SK-N-MC (cell line): ENCODE results near the gene DDAH1.
A peak's percentile ranks its signal among the peaks of the same experiment; 100 is the strongest.

ENCODE experiments used
- DNase-seq: peaks from one replicate; pipeline ENCODE4 v3.0.0-alpha.2; 2011; ENCODE audit warnings: low read depth, low spot score
- H3K27ac ChIP-seq: fragments of 200-600 bp; sonication (generic); 2 replicates; pipeline ENCODE4 v1.5.1; 2016; ENCODE audit warnings: mixed run types
- H3K36me3 ChIP-seq: fragments of 200-600 bp; sonication (generic); 2 replicates; pipeline ENCODE4 v1.6.1; 2017; ENCODE audit warnings: antibody characterized with exemption, low read length, mixed read lengths; ENCODE audit not compliant: insufficient read depth
- H3K4me3 ChIP-seq: fragments of 200-600 bp; sonication (generic); 2 replicates; pipeline ENCODE4 v1.5.1; 2016
- H3K9ac ChIP-seq: fragments of 200-600 bp; sonication (generic); 2 replicates; pipeline ENCODE4 v1.8.0; 2017; ENCODE audit warnings: mixed run types, mixed read lengths; ENCODE audit not compliant: insufficient read length
- H3K9me3 ChIP-seq: fragments of 200-600 bp; sonication (generic); 2 replicates; pipeline ENCODE4 v1.6.1; 2017; ENCODE audit warnings: low read depth, mild to moderate bottlenecking, antibody characterized with exemption, low read length, moderate library complexity, mixed read lengths
- EZH2 ChIP-seq: fragments of 200-600 bp; sonication (generic); IDR thresholded peaks from one replicate; pipeline ENCODE4 v1.6.1; 2017; ENCODE audit warnings: antibody characterized with exemption
- FOXP2 ChIP-seq: optimal IDR thresholded peaks from 2 replicates; pipeline ENCODE3; 2011; ENCODE audit warnings: mild to moderate bottlenecking, moderate library complexity; ENCODE audit not compliant: insufficient read depth; ENCODE audit errors: extremely low read length, control extremely low read depth
- POLR2AphosphoS5 ChIP-seq: IDR thresholded peaks from 2 replicates; pipeline ENCODE4 v1.6.1; 2012; ENCODE audit warnings: mild to moderate bottlenecking, low read depth, low read length, borderline replicate concordance

DDAH1 gene

GRCh38 chr1:85311818-85312217 is 153.1 kb downstream of the DDAH1 start:
- Histone ChIP-seq H3K9ac (no peak overlapping the region), H3K27ac (no peak overlapping the region), H3K36me3 (no peaks in the 10 kb centered on the region), H3K9me3 (no peaks in the 10 kb centered on the region), H3K4me3 (no peak overlapping the region)
- no peak for DNase-seq
- TF ChIP-seq POLR2AphosphoS5 (no peak), FOXP2 (no peak), EZH2 (no peak)

DNA sequence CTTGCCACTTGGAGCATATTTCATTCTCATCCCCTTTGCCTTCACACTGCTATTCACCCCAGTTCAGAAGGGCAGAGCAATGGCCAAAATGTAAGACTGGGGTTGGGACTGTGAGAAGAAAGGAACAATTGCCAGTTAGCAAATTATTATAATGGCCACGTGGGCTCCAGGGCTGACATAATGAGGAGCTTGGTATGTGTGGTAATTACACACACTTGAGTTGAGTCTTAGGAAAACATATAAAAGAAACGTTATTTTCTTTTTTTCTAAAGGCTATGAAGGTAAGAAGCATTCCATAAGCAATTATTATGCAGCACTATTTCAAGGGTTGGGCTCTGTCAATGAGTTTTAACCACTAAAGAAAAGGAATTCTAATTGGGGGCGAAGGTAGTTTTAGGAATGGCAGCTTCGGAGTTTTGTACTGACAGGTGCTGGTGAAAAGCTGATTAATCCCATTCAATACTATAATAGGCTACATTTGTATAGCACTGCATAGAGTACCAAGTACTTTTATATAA is 156.1 kb downstream of the DDAH1 start:
- Histone ChIP-seq H3K9me3 (no peaks in the 10 kb centered on the region), H3K4me3 (no peak overlapping the region)
- DNase-seq, result no peak

GRCh38 chr1:85307987-85308832 is 156.7 kb downstream of the DDAH1 start:
- H3K36me3 ChIP-seq, result no peaks in the 10 kb centered on the region
- H3K9ac ChIP-seq, result no peak overlapping the region
- TF ChIP-seq FOXP2, result peak; percentile 44
- no peak for TF ChIP-seq EZH2
- peak; percentile 58 for DNase-seq
- no peaks in the 10 kb centered on the region for H3K9me3 ChIP-seq
- no peak overlapping the region for H3K27ac ChIP-seq
- H3K4me3 ChIP-seq, result peak overlapping the region; percentile 51

More for the DNA sequence above, 156.1 kb downstream of the DDAH1 start:
- Histone ChIP-seq H3K36me3 (no peaks in the 10 kb centered on the region), H3K9ac (no peak overlapping the region), H3K27ac (no peak overlapping the region)
- TF ChIP-seq EZH2 (no peak), FOXP2 (no peak), POLR2AphosphoS5 (no peak)

GRCh38 chr1:85306236-85306635 is 158.7 kb downstream of the DDAH1 start:
- no peak for DNase-seq
- no peaks in the 10 kb centered on the region for H3K9me3 ChIP-seq
- no peaks in the 10 kb centered on the region for H3K36me3 ChIP-seq
- no peak overlapping the region for H3K9ac ChIP-seq
- no peak overlapping the region for H3K27ac ChIP-seq
- H3K4me3 ChIP-seq, result no peak overlapping the region
- TF ChIP-seq FOXP2 (no peak), POLR2AphosphoS5 (no peak), EZH2 (no peak)

- no peak for DNase-seq
- Histone ChIP-seq H3K36me3 (no peaks in the 10 kb centered on the region), H3K9ac (no peak overlapping the region), H3K4me3 (no peak overlapping the region), H3K9me3 (no peaks in the 10 kb centered on the region), H3K27ac (no peak overlapping the region)
- no peak for TF ChIP-seq FOXP2
- no peak for TF ChIP-seq POLR2AphosphoS5
- no peak for TF ChIP-seq EZH2
These were observed 161.4 kb downstream of the DDAH1 start for GRCh38 chr1:85303440-85304162.

- Histone ChIP-seq H3K4me3 (no peak overlapping the region), H3K36me3 (no peaks in the 10 kb centered on the region), H3K9ac (no peak overlapping the region), H3K9me3 (no peaks in the 10 kb centered on the region), H3K27ac (no peak overlapping the region)
- no peak for DNase-seq
- TF ChIP-seq FOXP2 (no peak), EZH2 (no peak), POLR2AphosphoS5 (no peak)
These were observed 164.8 kb downstream of the DDAH1 start for GRCh38 chr1:85300140-85300539.

DNA sequence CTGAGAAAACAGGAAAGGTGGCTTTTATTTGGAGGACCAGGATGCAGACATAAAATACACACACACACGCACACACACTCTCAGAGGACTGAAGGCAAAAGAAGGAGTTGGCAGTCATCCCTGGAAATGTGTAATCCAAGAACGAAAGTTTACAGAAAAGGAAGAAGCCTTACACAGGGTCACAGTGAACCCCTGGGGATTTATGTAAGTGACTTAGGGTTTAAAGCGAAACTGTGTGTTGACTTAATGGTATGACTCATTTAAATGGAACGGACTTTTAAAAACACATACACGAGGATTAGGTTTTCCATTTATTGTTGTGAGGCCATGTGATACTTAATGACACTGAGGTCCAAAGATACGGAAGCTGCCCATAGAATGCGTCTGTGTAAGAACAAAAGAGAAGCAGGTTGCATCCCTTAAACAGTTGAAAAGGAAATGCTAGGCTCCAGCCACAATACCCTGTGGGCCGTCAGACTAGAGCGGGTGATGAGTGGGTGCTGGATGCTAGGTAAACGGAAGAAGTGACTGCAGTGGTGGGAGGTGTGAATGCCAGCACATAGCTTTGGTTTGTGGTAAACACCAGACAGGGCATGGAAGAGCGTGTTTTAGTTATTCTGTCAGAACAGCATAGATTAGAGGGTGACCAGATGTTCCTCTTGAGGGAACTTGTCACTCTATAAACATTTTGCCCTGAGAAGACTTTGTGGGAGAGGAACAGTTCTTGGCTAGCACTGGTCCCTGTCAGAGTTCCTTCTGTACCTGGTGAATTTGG is 166.9 kb downstream of the DDAH1 start:
- no peak for DNase-seq
- H3K4me3 ChIP-seq, result no peak overlapping the region
- H3K9ac ChIP-seq, result no peak overlapping the region
- TF ChIP-seq EZH2, result no peak
- TF ChIP-seq POLR2AphosphoS5, result no peak
- no peak for TF ChIP-seq FOXP2
- H3K27ac ChIP-seq, result no peak overlapping the region
- no peaks in the 10 kb centered on the region for H3K36me3 ChIP-seq
- no peaks in the 10 kb centered on the region for H3K9me3 ChIP-seq

- no peak overlapping the region for H3K9ac ChIP-seq
- no peak for TF ChIP-seq EZH2
- no peak for TF ChIP-seq FOXP2
- no peak for TF ChIP-seq POLR2AphosphoS5
- H3K4me3 ChIP-seq, result no peak overlapping the region
These were observed 167.5 kb downstream of the DDAH1 start for GRCh38 chr1:85297538-85297854.

More at GRCh38 chr1:85297538-85297854, 167.5 kb downstream of the DDAH1 start:
- no peaks in the 10 kb centered on the region for H3K36me3 ChIP-seq
- H3K9me3 ChIP-seq, result no peaks in the 10 kb centered on the region
- no peak overlapping the region for H3K27ac ChIP-seq
- no peak for DNase-seq
